ENCODE data around the gene PROB1.
"Not testable (repeated sequence)": the region's sequence is repeated elsewhere in the genome, so short reads cannot be mapped to it uniquely, and the experiment has no call there.

The PROB1 gene

DNA sequence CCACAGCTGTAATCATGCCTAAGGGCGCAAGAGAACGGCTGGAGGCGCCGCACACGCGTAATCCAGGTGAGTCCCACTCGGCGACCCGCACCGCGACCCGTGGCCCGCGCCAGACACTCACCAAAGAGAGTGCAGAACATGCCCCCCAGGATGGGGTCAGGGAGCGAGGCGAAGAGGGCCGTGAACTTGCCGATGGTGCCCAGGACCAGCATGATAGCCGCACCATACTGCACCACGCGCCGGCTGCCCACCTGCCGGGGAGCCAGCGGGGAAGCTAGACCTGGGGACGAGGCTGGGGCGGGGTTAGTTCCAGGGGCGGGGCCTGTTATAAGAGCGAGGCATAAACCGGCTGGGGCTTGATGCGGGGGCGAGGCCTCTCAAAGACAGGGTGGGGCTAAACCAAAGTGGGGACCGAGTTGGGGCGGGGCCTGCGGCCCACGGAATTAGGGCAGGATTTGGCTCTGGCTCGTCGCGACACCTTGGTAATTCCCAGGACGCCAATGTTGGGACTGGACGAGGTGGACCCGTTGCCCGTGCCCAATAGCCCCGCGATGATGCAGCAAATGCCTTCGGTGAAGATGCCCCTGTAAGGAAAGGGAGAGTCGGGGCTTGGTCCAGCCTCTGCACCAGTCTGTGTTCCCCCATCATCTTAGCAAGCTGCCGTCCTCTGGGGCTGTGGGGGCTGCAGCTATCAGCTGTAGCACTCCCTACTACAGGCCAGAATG is 16.6 kb downstream of the PROB1 start:
- DNase-seq: no peak

DNA sequence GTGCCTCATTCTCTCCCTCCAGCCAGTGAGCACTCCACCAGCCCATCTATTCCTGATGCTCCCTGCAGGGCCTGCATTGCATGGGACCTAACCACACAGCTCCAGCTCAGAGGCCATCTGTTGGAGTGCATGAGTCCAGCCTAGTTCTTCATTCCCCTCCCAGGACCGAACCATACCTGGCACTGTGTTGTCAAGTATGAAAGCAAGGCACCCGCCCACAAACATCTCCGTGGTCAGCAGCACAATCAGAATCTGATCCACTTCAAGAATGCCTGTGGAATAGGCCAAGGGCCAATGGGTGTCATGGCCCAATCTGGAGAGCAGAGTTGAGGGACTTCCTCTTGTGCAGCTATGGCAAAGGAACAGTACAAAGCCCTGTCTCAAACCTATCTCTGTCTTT is 17.7 kb downstream of the PROB1 start:
- DNase-seq: no peak

DNA sequence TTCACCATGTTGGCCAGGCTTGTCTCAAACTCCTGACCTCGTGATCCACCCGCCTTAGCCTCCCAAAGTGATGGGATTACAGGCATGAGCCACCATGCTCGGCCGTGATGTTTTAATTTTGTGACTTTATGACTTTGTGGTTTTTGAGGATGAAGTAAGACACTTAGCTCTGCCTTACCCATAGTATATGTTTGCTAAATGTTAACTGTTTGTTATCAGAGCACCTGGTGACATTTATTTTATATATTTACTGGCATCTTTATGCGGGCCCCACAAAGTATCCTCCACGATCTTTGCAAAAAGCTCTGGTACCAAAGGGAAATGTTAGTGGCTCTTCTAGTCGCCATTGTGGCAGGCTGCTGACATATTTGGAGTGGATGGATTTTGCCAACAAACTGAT is 18.5 kb downstream of the PROB1 start:
- no peak for DNase-seq

DNA sequence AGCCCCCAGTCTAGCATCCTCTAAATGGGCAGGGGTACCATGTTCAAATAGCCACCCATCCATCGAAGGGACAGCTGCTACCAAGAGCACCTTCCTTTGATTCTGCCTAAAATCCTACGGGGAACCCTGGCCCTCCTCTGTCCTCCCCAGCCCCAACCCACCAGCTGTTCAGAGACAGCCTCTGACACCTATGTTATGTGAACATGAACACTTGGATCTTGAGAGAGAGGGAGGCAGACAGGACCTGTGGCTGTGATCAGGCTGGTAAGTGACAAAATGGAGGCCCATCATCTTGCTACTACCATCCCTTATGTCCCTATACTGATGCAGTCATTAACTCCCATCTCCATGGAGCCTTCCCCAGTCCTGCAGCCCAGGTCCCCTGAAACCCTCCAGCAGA is 20.0 kb downstream of the PROB1 start:
- no peak for DNase-seq

DNA sequence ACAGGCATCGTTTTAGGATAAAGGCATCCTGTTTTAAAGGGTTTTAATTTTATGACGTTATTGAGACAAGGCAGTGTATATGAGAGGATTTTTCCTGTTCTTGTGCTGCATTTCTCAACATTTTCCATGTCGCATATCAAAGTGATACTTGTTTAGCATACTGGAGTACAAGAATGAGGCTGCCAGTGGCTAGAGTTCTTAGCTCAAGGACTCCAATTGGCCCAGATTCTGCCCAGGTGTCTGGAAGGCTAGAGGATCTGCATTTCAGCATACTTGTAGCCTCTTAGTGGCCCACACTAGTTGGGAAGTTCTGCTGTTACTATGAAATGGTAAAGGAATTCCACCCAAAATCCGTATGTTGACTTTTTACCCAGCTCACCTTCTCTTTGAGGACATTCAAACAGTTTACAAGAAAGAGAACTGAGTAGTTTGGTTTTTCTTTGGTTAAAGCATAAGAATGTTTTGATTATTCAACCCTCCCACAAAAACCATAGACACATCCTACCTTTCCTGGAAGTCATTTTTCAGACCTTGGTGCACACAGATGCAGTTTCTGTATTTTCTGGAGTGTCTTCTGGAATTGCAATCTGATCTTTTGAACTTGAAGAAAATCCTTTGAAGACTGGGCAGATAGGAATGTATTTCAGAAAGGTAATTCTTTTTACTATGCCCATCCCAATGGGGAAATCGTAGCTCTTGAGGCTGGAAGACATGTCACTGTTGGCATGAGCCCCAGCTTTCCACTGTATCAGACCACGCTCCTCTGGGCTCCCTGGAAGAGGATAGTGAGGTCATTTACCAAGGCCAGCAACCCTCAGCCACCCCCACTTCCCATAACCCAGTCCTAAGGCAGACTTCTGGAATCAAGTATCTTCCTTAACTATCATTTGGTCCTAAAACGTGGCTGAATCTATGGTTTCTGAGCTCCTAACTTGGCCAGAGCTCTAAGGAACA is 23.1 kb downstream of the PROB1 start:
- DNase-seq: no peak

DNA sequence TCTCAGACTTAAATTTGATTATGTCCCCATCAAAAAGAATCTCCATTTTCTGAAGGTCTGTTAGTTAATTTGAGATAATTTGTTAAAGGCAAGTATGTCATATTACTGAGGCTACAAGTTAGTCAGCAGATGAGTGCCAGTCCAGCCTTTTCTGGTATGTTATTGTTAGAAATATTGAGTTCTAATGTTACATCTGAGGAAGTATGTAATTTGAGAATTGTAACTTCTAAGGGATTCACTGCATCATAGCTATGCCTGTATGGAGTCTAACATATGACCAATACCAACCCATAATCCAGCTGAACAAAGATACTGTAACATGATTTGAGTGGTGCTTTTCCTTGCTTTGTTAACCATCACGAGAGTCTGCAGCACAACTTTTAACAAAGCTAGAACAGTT is 25.7 kb downstream of the PROB1 start:
- no peak for DNase-seq

DNA sequence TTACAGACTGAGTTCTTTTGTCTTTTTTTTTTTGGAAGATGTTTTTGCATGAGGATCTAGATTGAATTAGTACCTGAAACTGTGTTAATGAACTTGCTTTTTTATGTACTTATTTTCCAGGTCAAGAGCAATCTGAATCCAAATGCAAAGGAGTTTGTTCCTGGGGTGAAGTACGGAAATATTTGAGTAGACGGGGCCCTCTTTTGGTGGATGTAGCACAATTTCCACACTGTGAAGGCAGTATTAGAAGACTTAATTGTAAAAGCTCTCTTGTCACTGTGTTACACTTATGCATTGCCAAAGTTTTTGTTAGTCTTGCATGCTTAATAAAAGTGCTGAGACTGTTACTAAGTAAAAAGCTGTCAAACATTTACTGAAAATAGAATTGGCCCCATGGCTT is 26.3 kb downstream of the PROB1 start:
- DNase-seq: no peak

DNA sequence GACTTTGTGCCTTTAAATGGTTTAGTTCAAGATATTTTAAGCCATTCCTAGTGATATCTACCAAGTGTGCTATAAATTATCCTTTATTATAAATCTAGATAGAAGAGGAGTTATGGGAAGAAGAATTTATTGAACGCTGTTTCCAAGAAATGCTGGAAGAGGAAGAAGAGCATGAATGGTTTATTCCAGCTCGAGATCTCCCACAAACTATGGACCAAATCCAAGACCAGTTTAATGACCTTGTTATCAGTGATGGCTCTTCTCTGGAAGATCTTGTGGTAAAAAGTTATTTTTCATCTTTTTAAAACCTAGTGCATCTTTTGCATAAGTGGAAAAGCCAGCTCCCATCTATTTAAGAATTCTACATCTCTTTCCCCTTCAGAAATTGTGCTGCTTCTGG is 30.4 kb downstream of the PROB1 start:
- DNase-seq: no peak

DNA sequence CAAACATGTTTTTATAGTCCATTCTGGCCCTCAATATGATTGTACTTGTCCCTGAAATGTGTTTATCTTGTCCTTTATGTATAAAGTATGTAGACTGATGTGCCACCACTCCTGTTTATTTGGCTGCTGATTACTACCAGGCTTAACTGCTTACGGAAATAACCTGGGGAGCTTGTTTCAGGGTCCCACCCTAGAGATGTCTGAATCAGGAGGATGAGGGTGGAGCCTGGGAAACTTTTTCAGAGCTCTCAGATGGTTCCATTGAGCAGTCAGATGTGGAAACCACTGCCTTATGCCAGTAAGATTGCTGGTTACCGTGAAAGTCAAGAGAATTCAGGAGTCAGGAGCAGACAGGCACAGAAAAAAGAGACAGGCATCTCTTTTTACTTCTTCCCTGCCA is 31.0 kb downstream of the PROB1 start:
- DNase-seq: no peak

DNA sequence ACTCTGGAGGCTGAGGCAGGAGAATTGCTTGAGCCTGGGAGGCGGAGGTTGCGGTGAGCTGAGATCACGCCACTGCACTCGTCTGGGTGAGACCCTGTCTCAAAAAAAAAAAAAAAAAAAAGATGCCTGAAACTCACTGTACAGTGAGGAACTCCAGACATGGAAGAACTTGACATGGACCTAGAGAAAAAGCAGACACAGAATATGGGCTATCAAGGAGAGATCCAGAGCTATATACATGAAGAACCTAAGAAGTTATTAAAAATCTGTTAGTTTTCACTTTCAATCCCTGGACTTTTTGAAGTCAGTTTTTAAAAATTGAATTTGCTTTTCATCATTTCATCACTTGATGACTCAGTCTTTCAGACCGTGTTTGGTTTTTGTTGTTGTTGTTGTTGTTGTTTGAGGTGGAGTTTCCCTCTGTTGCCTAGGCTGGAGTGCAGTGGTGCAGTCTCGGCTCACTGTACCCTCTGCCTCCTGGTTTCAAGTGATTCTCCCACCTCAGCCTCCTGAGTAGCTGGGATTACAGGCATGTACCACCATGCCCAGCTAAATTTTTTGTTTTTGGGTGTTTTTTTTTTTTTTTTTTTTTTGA is 33.0 kb downstream of the PROB1 start:
- no peak for DNase-seq

DNA sequence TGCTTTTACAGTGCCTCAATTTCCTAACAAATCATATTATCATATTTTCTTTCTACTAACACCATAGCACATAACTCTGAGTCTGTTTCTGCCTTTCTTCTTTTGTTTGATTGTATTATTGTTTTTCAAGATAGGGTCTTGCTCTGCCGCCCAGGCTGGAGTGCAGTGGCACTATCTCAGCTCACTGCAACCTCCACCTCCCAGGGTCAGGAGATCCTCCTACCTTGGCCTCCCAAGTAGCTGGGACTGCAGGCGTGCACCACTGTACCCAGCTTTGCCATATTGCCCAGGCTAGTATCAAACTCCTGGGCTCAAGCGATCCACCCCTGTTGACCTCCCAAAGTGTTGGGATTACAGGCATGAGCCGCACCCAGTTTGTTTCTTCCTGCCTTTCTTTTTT is 34.5 kb downstream of the PROB1 start:
- no peak for DNase-seq

DNA sequence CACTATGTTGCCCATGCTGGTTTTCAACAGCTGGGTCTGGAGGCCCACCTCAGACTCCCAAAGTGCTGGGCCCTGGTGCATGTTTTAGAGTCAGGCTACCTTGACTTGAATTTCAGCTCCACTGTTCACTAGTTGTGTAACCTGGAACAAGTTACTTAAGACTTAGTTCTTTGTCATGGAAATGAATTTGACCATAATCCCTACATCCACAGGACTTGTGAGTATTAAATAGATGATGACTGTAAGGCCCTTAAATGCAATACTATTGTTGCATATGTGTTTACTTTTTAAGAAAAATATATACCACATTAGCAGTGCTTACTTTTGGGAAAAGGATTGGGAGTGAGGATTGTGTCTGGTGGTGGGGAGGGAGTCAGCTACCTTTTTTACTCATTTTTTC is 36.8 kb downstream of the PROB1 start:
- DNase-seq: no peak

DNA sequence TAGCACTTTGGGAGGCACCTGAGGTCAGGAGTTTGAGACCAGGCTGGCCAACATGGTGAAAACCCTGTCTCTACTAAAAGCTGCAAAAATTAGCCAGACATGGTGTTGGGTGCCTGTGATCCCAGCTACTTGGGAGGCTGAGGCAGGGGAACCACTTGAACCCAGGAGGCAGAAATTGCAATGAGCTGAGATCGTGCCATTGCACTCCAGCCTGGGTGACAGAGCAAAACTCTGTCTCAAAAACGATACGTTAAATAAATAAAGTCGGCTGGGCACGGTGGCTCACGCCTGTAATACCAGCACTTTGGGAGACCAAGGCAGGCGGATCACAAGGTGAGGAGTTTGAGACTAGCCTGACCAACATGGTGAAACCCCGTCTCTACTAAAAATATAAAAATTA is 39.0 kb downstream of the PROB1 start:
- not testable (repeated sequence) for DNase-seq

DNA sequence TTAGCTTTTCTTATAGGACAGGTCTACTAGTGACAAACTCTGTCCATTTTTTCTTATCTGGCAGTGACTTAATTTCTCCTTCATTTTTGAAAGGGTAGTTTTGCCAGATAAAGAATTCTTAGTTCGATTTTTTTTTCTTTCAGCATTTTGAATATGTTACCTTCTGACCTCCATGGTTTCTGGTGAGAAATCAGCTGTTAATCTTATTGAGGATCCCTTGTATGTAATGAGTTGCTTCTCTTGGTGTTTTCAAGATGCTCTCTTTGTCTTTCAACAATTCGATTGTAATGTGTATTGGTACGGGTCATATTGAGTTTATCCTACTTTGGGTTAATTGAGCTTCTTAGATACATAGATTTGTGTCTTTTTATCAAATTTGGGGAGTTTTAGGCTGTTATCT is 40.7 kb downstream of the PROB1 start:
- no peak for DNase-seq

DNA sequence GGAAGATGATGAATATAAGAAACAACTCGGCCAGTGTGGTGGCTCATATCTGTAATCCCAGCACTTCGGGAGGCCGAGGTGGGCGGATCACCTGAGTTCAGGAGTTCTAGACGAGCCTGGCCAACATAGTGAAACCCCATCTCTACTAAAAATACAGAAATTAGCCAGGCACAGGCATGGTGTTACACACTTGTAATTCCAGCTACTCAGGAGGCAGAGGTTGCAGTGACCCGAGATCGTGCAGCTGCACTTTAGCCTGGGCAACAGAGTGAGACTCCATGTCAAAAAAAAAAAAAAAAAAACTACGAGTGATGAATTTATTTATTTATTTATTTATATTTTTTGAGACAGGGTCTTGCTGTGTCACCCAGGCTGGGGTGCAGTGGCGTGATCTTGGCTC is 47.0 kb downstream of the PROB1 start:
- not testable (repeated sequence) for DNase-seq

DNA sequence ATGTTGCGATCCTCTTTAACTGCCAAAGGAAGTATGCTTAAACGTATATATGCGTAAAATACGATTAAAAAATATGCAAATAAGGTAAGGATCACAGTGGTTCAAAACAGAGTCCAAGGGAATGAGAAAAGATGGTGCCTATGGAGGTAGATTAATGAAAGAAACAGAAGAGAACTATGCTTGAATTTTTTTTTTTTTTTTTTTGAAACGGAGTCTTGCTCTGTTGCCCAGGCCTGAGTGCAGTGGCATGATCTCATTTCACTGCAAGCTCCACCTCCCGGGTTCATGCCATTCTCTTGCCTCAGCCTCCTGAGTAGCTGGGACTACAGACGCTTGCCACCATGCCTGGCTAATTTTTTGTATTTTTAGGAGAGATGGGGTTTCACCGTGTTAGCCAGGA is 49.5 kb downstream of the PROB1 start:
- not testable (repeated sequence) for DNase-seq

DNA sequence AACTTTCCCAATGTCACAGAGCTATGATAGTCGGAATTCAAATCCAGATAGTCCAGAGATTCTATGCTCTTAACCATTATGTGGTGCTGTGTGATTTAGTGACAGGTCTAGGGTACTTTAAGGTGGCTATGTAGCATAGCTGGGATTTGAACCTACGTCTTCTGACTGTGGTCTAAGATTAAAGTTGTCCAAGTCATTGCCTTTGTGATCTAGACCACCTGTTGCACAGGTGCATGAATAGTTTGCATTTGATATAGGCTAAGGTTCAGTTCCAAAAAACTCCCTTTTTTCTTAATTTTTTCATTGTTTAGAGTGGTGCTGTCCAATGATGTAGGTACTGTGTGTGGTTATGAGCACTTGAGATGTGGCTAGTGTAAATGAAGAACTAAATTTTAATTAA is 50.7 kb downstream of the PROB1 start:
- no peak for DNase-seq

DNA sequence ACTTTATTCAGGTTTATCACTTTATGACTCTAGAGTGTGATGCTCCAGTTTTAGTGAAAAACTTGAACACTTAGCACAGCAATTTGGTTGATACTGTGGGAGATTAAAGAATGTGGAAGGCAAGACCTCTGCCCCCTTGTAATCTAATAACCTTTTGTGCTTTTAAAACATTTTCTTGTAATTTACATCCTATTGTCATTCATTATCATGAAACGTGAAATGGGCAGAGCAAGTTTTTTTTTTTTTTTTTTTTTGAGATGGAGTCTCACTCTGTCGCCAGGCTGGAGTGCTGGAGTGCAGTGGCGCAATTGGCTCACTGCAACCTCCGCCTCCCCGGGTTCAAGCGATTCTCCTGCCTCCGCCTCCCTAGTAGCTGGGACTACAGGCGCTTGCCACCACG is 51.4 kb downstream of the PROB1 start:
- DNase-seq: no peak

DNA sequence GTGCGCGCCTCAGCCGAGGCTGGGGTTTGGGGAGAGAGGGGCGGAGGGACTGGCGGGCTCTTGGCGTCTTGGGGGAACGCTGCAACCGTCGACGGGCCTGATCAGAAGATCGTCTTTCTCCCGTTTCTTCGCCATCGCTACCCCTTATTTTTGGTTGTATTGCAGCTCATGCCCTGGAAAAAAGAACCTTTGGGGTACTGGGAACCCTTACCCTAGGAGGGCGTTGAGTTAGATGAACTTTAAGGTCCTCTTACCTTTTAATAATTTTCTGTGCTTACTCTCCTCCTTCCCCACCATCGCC is 52.5 kb downstream of the PROB1 start:
- no peak for DNase-seq

DNA sequence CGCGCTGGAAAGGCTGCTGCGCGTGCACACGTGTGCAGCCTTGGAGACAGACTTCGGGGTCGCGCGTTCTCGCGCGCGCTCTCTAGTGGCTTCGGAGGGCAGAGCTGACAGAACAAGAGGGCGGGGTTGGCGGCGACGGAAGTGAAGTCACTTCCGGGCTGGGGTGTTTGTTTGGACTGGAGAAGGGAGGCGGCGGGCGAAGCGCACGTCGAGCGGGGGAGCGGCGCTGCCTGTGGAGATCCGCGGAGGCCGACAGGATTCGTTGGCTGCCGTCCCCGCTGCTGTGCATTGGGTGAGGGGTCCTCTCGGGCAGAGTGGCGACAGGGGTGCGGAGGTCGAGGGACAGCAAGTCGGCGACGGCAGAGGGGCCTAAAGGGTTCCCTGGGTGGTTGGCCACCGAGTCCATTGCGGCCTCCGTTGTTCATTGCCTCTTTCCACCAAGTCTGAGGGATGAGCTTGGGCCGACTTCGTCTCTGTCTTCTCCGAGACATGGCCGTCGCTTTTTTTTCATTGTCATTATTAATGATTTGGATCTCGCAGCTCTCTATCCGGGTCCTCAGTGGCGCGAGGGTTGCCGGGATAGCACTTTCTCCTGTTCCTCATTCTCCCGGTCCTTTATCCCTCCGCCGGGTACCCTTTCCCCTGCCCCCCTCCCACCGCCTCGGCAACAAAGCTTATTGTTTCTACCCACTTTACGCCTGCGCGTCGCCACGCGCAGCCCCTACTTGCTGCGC is 53.0 kb downstream of the PROB1 start, which contains the start of gene PAIP2:
Gene PAIP2, plus strand, starts transcription at position 166 of the 734 bp plus-strand sequence. CDS start 21,931 bp downstream, outside the sequence.
- peak; percentile 97 to 98 for DNase-seq

DNA sequence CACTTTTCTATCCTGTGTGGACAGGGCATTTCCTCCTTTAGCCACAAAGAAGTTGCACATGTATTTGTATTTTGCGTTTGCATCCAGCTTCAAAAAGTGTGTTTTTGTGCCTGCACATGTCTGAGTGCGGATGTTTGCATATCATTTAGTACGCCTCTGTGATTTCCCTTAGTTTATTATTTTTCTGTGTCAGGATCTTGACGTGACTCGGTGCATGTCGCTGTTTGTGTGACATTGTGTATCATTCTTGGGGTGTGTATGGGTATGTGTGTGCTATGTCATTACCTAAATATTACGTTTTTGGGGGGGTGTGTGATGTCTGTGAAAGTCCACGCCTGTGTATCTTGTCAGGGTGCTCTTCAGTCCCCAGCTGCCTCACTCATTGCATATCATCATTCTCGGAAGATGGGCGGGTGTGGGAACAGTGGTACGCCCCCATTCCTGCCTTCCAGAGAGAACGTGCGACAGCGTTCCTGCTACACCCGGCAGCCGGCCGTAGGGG is 53.7 kb downstream of the PROB1 start:
- DNase-seq: no peak
